ENCODE results near the gene PPARA. TPM values are rescaled to one million over a fixed set of nuclear protein-coding genes. Genes with fewer than 3 reads are reported as not detected.

PPARA gene
- total RNA-seq, 1 donor from 2014 or later, result 8.4 TPM

DNA sequence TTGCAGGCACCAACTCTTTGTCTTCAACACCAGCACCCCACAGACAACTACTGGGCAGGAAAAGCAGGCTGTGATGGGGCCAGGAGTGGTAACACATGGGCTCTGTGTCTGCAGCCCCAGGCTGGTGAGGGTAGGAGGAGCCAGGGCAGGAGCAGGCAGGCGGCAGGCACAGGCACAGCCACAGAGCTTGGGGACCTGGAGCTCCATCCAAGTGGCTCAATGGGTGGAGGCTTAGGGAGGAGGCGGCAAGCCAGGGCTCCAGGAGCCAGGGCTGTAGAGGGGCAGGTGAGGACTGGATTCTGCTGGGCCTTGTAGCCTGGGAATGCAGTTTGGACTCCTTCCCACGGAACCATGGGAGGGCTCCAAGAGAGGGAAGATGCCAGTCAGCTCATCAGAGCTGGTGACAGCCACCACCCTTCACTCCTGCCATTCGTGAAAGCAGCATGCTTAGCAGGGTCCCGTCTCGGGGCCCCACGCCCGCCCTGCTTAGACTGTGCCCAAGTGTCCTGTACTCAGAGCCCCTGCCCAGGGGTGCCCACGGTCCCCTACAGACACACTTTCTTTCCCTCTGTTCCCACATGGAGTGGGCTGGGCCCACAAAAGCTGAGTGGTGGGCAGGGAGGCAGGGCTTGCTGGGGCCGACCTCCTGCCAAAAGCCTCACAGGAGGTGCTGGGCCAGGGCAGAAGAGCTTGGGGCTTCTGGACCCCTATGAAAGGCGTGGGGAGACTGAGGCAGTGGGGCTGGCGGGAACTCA is 129.9 kb downstream of the PPARA start:
- H3K4me3 ChIP-seq (ENCODE audit: insufficient read depth, low read depth, low read length), result no peak overlapping the region
- FAIRE-seq (no peak), DNase-seq (ENCODE audit: low read depth) (no peak)
- H3K27ac Mint-ChIP-seq (ENCODE audit: unreplicated experiment), result no peak overlapping the region
- no peaks in the 10 kb centered on the region for H3K9me3 ChIP-seq (ENCODE audit: insufficient read depth, low read depth, low read length)
- peaks cover 35% of the 10 kb centered on the region for H3K36me3 Mint-ChIP-seq (ENCODE audit: low read depth, unreplicated experiment)
- H3K4me1 Mint-ChIP-seq (ENCODE audit: low read depth, unreplicated experiment), result no peaks in the 10 kb centered on the region
- no peak overlapping the region for H3K4me2 ChIP-seq (ENCODE audit: low read length)
- H4K20me1 ChIP-seq (ENCODE audit: insufficient read depth, low read length), result no peaks in the 10 kb centered on the region
- TF ChIP-seq, protein P1, sequence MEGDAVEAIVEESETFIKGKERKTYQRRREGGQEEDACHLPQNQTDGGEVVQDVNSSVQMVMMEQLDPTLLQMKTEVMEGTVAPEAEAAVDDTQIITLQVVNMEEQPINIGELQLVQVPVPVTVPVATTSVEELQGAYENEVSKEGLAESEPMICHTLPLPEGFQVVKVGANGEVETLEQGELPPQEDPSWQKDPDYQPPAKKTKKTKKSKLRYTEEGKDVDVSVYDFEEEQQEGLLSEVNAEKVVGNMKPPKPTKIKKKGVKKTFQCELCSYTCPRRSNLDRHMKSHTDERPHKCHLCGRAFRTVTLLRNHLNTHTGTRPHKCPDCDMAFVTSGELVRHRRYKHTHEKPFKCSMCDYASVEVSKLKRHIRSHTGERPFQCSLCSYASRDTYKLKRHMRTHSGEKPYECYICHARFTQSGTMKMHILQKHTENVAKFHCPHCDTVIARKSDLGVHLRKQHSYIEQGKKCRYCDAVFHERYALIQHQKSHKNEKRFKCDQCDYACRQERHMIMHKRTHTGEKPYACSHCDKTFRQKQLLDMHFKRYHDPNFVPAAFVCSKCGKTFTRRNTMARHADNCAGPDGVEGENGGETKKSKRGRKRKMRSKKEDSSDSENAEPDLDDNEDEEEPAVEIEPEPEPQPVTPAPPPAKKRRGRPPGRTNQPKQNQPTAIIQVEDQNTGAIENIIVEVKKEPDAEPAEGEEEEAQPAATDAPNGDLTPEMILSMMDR (IDR thresholded peaks at IDR 0.05; ENCODE audit: insufficient read depth, low read depth, low read length), result no peak
- TF ChIP-seq EZH2 (IDR thresholded peaks at IDR 0.05; ENCODE audit: insufficient read depth, low read length), result no peak
- H3K27ac ChIP-seq (ENCODE audit: low read depth, low read length), result no peak overlapping the region
- no peak overlapping the region for H2AFZ ChIP-seq (ENCODE audit: low read depth, low read length)
- no peaks in the 10 kb centered on the region for H3K79me2 ChIP-seq (ENCODE audit: insufficient read depth, low read length)
- no peak overlapping the region for H3K4me3 Mint-ChIP-seq (ENCODE audit: unreplicated experiment)
- no peak overlapping the region for H3K9ac ChIP-seq (ENCODE audit: low read length)
- H3K27me3 ChIP-seq (ENCODE audit: insufficient read depth, low read length), result no peaks in the 10 kb centered on the region
- H3K27me3 Mint-ChIP-seq (ENCODE audit: low read depth, unreplicated experiment), result no peaks in the 10 kb centered on the region
- no peaks in the 10 kb centered on the region for H3K9me3 Mint-ChIP-seq (ENCODE audit: unreplicated experiment)
- peaks cover 22% of the 10 kb centered on the region for H3K36me3 ChIP-seq (ENCODE audit: insufficient read depth, low read length)
- H3K4me1 ChIP-seq (ENCODE audit: insufficient read depth, low read length), result no peaks in the 10 kb centered on the region

DNA sequence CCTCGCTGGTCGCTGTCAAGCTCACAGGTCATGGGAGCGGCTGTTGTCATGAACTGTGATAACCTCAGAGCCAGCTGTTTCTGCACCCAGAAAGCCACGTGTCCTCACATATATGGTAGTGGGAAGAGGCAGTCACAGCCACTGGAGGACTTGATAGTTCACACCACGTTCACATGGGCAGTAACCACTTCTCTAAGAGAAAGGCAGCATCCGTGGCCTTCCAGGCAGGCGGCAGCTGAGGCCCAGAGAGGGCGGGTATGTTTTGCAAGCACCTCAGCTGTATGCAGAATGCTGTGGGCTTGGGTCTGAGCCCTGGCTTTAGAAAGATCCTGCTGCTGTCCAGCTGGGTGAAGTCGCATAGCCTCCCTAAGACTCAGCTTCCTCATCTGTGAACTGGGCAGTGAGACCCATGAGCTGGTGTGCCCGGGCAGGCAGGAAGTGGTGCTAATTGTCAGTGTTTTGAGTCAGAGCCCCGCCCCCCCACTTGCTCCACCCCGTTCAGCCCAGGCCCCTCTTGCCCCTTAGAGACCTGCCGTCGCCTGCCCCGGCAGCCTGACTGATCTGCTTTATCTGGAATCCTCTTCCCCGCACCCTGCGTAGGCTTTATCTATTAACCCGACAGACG is 130.8 kb downstream of the PPARA start:
- Mint-ChIP-seq H3K27ac (ENCODE audit: unreplicated experiment) (no peak overlapping the region), H3K9me3 (ENCODE audit: unreplicated experiment) (no peaks in the 10 kb centered on the region), H3K36me3 (ENCODE audit: low read depth, unreplicated experiment) (peaks cover 38% of the 10 kb centered on the region), H3K4me3 (ENCODE audit: unreplicated experiment) (no peak overlapping the region), H3K4me1 (ENCODE audit: low read depth, unreplicated experiment) (peaks cover 3% of the 10 kb centered on the region), H3K27me3 (ENCODE audit: low read depth, unreplicated experiment) (no peaks in the 10 kb centered on the region)
- H3K4me2 ChIP-seq (ENCODE audit: low read length), result no peak overlapping the region
- no peak overlapping the region for H3K27ac ChIP-seq (ENCODE audit: low read depth, low read length)
- H3K79me2 ChIP-seq (ENCODE audit: insufficient read depth, low read length), result no peaks in the 10 kb centered on the region
- no peak for TF ChIP-seq EZH2 (IDR thresholded peaks at IDR 0.05; ENCODE audit: insufficient read depth, low read length)
- TF ChIP-seq, protein P1 (IDR thresholded peaks at IDR 0.05; ENCODE audit: insufficient read depth, low read depth, low read length), result no peak
- no peak overlapping the region for H3K9ac ChIP-seq (ENCODE audit: low read length)
- H3K4me3 ChIP-seq (ENCODE audit: insufficient read depth, low read depth, low read length), result no peak overlapping the region
- DNase-seq (ENCODE audit: low read depth) (no peak), FAIRE-seq (no peak)
- peaks cover 22% of the 10 kb centered on the region for H3K36me3 ChIP-seq (ENCODE audit: insufficient read depth, low read length)
- H3K27me3 ChIP-seq (ENCODE audit: insufficient read depth, low read length), result no peaks in the 10 kb centered on the region
- no peaks in the 10 kb centered on the region for H3K4me1 ChIP-seq (ENCODE audit: insufficient read depth, low read length)
- no peaks in the 10 kb centered on the region for H3K9me3 ChIP-seq (ENCODE audit: insufficient read depth, low read depth, low read length)
- H4K20me1 ChIP-seq (ENCODE audit: insufficient read depth, low read length), result no peaks in the 10 kb centered on the region
- no peak overlapping the region for H2AFZ ChIP-seq (ENCODE audit: low read depth, low read length)

All from astrocyte (in vitro differentiated cells and primary cell).